NCI-H2171 (cell line): ENCODE data around the gene ODC1.

ENCODE experiments used
- DNase-seq: peaks from one replicate; lab custom pipeline; 2025; lab: John Stamatoyannopoulos, UW

ODC1 gene

GRCh38 chr2:10414591-10414990 lies 33.5 kb downstream of the ODC1 start:
- peak; percentile 56 for DNase-seq

DNA sequence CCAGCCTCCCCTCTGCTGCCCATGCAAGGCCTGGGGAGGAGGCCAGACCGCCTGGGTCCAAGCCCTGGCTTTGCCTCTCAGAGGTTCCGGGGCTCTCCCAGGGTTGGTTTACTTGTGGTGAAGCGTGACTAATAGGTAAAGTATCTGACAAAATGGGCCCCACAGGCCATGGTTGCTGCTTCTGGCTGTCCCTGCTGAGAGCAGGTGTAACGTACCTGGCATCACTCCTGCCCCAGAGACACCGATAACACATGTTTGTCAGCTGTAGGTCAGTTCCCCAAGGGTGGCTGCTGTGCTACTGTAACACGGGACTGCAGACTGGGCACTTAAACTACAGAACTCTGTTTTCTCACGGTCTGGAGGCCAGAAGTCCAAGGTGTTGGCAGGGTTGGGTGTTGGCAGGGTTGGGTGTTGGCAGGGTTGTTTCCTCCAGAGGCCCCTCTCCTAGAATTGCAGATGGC lies 34.1 kb downstream of the ODC1 start:
- DNase-seq, result no peak

DNA sequence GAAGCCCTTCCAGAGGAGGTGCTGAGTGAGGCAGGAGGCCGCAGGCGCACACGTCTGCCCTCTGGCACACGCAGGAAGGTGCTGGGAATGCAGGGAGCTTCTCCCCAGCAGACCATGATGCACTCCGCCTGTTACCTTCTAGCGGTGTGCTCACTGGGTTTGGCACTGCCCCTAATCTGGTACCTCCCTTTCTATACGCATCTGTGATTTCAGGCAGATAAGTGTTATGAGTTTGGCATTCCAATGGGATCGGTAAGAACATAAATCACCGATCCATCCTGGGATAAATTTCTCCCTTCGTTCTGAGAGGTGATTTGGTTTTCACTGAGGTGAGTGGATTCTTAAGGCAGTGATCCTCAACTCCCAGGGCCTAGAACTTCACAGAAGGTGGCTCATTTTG lies 34.6 kb downstream of the ODC1 start:
- DNase-seq, result no peak

GRCh38 chr2:10412380-10412779 lies 35.7 kb downstream of the ODC1 start:
- no peak for DNase-seq

GRCh38 chr2:10411557-10411956 lies 36.6 kb downstream of the ODC1 start:
- no peak for DNase-seq

DNA sequence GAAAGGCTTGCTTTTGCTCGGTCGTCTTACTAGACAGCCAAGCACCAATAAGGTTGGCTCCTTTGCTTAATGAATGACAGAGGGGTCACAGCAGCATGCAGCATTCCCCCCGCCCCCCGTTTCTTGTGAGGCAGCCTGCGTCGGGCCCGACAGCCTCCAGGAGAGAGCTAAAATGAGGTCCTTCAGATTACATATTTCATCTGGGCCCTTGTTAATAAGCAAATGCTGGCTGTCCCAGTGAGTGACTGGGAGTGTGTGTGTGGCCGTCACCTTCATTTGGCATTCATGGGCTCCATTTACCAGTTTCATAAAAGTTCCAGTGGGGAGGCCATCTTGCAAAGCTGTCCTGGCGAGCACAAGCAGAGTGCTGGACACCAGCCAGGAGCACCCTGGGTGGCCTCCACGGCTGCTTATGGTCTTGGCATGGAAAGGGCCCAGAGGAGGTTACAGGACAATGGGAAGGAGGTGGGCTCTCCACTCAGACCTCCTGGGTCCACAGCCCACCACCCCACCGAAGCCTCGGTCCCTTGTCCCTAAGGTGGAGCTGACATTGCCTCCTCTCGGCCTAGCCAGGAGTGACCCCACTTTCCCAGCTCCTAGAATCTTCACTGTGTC lies 37.2 kb downstream of the ODC1 start:
- DNase-seq, result no peak

GRCh38 chr2:10410001-10410822 lies 37.9 kb downstream of the ODC1 start:
- DNase-seq, result peak; percentile 40

GRCh38 chr2:10408649-10409579 lies 39.2 kb downstream of the ODC1 start:
- peak; percentile 90 for DNase-seq

- DNase-seq, result no peak
Measured at GRCh38 chr2:10407841-10408648, 40.1 kb downstream of the ODC1 start.

DNA sequence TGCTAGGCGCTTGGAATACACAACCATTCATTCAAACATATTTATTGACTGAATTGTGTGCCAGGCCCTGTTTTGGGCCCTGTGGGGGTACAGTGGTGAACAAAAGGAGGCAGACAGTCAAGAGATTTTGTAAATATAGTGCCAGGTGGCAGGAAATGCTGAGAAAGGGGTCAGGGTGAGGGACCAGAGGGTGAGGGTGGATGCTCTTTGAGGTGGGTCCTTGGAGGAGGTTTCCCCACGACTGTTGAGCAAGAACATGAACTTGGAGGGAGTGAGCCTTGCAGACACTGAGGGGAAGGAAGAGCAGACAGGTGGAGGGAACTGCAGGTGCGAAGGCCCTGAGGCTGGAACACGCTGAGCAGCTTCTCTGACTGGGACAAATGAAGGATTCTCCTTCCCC lies 40.7 kb downstream of the ODC1 start:
- no peak for DNase-seq

- DNase-seq, result no peak
Measured at GRCh38 chr2:10406491-10407188, 41.5 kb downstream of the ODC1 start.

GRCh38 chr2:10406016-10406415 lies 42.1 kb downstream of the ODC1 start:
- DNase-seq, result no peak

DNA sequence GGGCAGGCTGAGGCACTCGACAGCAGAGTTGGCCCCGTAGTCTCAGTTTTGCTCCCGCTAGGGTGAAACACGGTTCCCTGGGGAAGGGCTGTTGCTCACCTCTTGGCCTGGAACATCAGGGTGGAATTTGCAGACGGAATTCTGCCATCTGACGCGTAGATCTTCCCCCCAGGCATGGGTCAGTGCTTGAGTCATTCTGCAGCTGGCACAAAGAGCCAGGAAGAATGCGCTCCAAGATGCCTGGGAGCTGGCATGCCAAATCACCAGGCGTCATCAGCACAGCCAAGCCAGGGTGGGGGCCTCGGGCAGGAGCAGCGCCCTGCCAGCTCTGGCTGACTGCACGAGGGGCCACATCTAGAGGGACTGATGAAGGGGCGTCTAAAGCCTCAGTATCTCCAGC lies 42.7 kb downstream of the ODC1 start:
- DNase-seq, result no peak

- DNase-seq, result no peak
Measured at GRCh38 chr2:10404324-10405143, 43.6 kb downstream of the ODC1 start.

DNA sequence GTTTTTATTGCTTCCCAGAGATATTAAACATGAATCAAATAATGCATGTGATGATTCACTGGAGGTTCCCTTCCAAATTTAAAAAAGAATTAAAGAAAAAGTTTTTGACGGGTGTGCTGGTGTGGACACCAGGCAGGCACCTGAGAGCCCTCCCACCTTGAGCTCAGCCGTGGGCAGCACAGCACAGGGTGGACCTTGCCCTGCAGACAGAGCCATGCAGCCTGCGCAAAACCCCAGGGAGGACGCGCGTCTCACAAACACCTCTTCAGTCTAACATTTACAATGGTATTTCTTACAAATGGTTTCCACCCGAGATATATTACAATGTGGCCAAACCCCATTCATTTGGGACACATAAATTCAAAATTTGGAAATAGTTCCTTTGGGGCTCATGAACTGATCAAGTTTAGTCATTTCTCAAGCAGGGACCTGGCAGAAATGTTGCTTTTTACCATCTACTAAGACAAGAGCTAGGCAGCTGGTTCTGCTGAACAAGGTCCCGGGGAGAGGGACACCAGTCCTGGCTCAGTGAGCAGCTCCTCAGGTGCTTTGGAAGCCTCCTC lies 45.4 kb downstream of the ODC1 start:
- no peak for DNase-seq

- DNase-seq, result no peak
Measured at GRCh38 chr2:10402062-10402585, 46.0 kb downstream of the ODC1 start.

DNA sequence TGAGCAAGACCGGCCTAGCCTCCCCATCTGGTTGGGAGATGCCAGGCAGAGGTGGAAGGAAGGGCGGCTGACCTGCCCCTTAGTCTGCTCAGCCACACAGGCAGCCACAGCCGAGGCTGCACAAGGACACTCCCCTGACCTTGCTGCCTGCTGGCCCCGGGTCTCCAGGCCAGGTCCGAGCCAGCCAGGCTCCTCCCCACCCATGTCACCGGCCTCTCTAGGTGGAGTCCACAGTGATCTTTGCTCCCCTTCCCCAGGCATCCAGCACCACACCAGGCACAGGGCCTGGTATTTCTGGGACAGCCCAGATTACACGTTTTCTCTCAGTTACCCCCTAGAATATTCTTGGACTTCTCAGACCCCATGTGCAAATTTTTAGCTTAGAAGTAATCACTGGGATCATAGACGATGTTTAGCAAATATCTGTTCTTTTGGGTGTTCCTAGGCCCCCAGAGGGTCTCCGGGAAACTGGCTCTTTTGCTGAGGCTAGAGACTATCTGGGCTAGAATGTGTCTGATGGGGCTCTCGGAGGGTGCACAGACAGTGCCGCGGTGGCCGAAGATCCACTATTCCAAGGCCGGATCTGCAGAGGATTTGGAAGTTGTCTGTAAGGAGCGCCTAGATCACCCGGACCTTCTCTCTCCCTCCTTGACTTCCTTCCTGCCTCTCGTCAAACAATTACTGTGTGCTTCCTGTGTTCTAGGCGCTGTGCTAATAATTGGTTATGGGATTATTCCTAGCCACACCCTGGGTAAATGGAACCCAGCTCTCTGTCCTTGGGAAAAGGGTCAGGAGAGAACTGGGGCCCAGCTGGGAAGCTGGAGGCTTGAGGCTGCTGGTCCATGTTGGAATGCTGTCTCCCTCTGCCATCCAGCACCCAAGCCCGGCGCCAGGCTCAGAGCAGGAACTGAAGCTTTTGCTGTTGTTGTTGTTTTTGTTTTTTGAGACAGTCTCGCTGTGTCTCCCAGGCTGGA lies 46.9 kb downstream of the ODC1 start:
- DNase-seq, result no peak

DNA sequence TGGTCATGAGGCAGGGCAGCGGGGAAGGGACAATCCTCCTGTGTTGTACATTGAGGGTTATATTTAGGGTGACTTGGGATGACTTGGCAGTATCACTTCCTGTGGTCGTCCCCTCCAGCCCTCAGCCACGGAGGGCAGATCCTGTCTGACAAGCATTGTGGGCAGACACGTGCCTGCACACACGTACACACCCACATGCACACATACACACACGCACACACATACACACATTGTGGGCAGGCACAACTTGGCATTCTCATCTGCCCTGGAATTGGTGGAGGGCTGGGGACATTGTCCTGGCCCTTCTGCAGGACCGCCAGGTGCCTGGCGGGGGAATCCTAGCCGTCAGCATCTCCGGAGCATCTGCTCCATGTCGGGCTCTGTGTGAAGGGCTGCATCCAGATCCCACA lies 47.6 kb downstream of the ODC1 start:
- no peak for DNase-seq
